ENCODE data around the gene SETBP1.

The SETBP1 gene

DNA sequence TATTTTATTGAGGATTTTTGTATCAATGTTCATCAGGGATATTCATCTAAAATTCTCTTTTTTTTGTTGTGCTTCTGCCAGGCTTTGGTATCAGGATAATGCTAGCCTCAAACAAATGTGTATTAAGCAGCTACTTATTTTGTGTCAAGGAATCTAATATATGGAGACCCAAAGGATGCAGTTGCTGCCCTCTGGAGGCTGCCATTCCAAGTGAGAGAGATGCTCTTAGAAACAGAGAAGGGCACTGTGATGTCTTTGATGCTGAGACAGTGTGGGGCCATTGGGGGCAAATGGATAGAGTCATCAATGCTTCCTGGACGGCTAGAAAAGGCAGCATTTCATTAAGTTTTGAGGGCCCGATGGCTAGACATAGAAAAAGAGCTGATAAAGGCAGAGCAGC, 292.6 kb downstream of the SETBP1 start:
- DNase-seq (ENCODE audit: low spot score): no peak
- TF ChIP-seq CTCF (IDR thresholded peaks at IDR 0.05; ENCODE audit: extremely low read depth, missing control alignments): peak; percentile 14

DNA sequence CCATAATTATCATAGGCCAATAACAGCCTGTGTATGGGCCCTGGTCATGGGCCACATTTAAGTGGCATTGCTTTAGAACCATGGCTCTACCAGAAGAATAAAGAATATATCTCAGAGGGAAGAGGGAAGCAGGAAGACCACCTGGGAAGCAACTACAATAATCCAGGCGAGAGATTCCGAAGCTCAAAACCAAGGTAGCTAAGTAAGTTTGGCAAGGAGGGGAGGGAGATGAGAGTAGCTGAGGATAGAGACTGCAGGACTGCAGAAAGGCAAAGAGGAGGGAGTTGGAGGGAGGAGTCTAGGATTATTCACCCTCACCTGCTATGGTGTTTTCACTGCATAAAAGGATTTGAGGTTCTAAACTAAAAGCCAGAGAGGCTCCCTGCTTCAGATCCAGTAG, 293.5 kb downstream of the SETBP1 start:
- TF ChIP-seq CTCF (IDR thresholded peaks at IDR 0.05; ENCODE audit: extremely low read depth, missing control alignments): no peak

GRCh38 chr18:44977856-44978255, 297.2 kb downstream of the SETBP1 start:
- TF ChIP-seq CTCF (IDR thresholded peaks at IDR 0.05; ENCODE audit: extremely low read depth, missing control alignments): no peak
- DNase-seq (ENCODE audit: low spot score): no peak

More for the DNA sequence above, 293.5 kb downstream of the SETBP1 start:
- no peak for DNase-seq (ENCODE audit: low spot score)

DNA sequence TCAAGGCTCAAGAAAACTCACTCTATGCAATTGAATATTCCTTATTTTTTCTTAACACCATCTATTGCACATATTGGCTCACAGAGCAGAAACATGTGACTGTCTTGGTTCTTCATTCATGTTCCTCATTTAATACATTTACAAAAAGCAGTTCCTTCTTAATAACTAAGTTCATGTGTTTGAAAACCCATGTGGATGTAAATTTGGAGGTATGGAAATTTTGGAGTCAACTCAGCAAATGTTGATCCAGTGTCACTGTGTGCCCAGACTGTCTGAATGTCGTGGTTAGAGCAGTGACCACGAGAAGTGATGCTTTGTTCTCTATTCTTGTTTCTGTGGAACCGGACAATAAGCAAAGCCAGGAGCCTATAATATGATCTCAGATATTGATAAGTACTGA, 299.1 kb downstream of the SETBP1 start:
- no peak for TF ChIP-seq CTCF (IDR thresholded peaks at IDR 0.05; ENCODE audit: extremely low read depth, missing control alignments)
- DNase-seq (ENCODE audit: low spot score): no peak

DNA sequence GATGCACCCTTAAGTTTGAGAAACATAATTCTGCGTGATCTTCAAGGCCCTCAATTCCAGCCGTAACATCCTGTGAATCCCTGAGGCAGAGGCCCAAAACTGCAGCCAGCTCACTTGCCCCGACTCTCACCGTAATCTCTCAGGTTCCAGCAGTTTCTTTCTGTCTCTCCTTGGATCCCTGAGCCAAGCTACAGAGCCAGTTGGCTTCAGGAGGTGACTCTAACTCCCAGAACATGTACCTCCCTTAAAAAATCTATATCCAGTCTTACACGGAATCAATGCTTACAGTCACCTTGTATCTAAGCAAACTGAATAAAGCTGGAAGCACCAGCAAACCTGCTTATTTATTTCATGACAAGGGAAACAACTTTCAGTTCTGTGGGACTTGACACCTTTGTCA, 300.4 kb downstream of the SETBP1 start:
- no peak for DNase-seq (ENCODE audit: low spot score)
- no peak for TF ChIP-seq CTCF (IDR thresholded peaks at IDR 0.05; ENCODE audit: extremely low read depth, missing control alignments)

DNA sequence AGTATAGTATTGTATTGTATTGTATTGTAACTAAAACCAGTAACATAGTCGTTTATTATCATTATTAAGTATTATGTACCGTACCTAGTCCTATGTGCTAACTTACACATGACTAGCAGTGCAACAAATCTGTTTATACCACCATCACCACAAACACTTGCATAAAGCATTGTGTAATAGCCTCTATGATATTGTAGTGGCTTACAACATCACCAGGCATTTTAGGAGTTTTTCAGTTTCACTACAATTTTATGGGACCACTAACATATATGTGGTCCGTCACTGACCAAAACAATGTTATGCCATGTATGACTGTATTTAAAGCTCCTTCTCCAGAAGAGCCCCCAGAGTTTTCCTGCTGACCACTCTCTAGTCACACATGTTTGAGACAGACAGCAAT, 306.2 kb downstream of the SETBP1 start:
- no peak for TF ChIP-seq CTCF (IDR thresholded peaks at IDR 0.05; ENCODE audit: extremely low read depth, missing control alignments)
- no peak for DNase-seq (ENCODE audit: low spot score)

- DNase-seq (ENCODE audit: low spot score): no peak
- no peak for TF ChIP-seq CTCF (IDR thresholded peaks at IDR 0.05; ENCODE audit: extremely low read depth, missing control alignments)
Observed at GRCh38 chr18:44987371-44987770, 306.7 kb downstream of the SETBP1 start.

All from GM20000 (cell line).